ENCODE data around the gene UBQLN4. TPM values are rescaled to one million over a fixed set of nuclear protein-coding genes. Genes with fewer than 3 reads are reported as not detected.

UBQLN4 gene
- total RNA-seq, 1 donor from 2014 or later = 28.2 TPM

- DNase-seq (ENCODE audit: low read depth) = no peak
- TF ChIP-seq CTCF (conservative IDR thresholded peaks at IDR 0.05; ENCODE audit: low read depth, low read length) = no peak
- H3K4me3 ChIP-seq (ENCODE audit: low read depth, low read length) = no peak overlapping the region
These were observed 27.0 kb downstream of the UBQLN4 start for GRCh38 chr1:156026588-156026987.

GRCh38 chr1:156025876-156026275, 27.7 kb downstream of the UBQLN4 start:
- DNase-seq (ENCODE audit: low read depth) = no peak
- TF ChIP-seq CTCF (conservative IDR thresholded peaks at IDR 0.05; ENCODE audit: low read depth, low read length) = peak; percentile 77
- no peak overlapping the region for H3K4me3 ChIP-seq (ENCODE audit: low read depth, low read length)

GRCh38 chr1:156024801-156025200, 28.8 kb downstream of the UBQLN4 start:
- no peak for DNase-seq (ENCODE audit: low read depth)
- TF ChIP-seq CTCF (conservative IDR thresholded peaks at IDR 0.05; ENCODE audit: low read depth, low read length) = no peak
- no peak overlapping the region for H3K4me3 ChIP-seq (ENCODE audit: low read depth, low read length)

GRCh38 chr1:156021954-156022353, 31.6 kb downstream of the UBQLN4 start:
- TF ChIP-seq CTCF (conservative IDR thresholded peaks at IDR 0.05; ENCODE audit: low read depth, low read length) = no peak
- no peak for DNase-seq (ENCODE audit: low read depth)
- no peak overlapping the region for H3K4me3 ChIP-seq (ENCODE audit: low read depth, low read length)

GRCh38 chr1:156021093-156021428, 32.5 kb downstream of the UBQLN4 start:
- no peak for DNase-seq (ENCODE audit: low read depth)
- peak overlapping the region; percentile 86 for H3K4me3 ChIP-seq (ENCODE audit: low read depth, low read length)
- TF ChIP-seq CTCF (conservative IDR thresholded peaks at IDR 0.05; ENCODE audit: low read depth, low read length) = no peak

- peak; percentile 58 for DNase-seq (ENCODE audit: low read depth)
- no peak for TF ChIP-seq CTCF (conservative IDR thresholded peaks at IDR 0.05; ENCODE audit: low read depth, low read length)
- H3K4me3 ChIP-seq (ENCODE audit: low read depth, low read length) = peak within 1 kb of the TSS; percentile 86
These were observed 33.1 kb downstream of the UBQLN4 start, which contains the start of gene SSR2 for GRCh38 chr1:156020293-156021092. TSS of gene SSR2 (minus strand) at chr1:156020951. CDS start at chr1:156020167, 784 bp downstream.

GRCh38 chr1:156019946-156020292, 33.7 kb downstream of the UBQLN4 start:
- TF ChIP-seq CTCF (conservative IDR thresholded peaks at IDR 0.05; ENCODE audit: low read depth, low read length) = no peak
- DNase-seq (ENCODE audit: low read depth) = no peak
- H3K4me3 ChIP-seq (ENCODE audit: low read depth, low read length) = peak overlapping the region; percentile 86

All from epithelial cell of proximal tubule (primary cell).